Fibroblast of lung (primary cell): ENCODE measurements around the gene ADCYAP1R1.
A peak's percentile ranks its signal among the peaks of the same experiment; 100 is the strongest.

Source experiments
- CTCF ChIP-seq, 2 donors: IDR thresholded peaks in 1 of 2; conservative IDR thresholded peaks in 1 of 2; 1 replicate in 1 of 2; 2 replicates in 1 of 2; pipeline ENCODE4 v1.5.1; 2011 to 2012; ENCODE audit warnings: low read length in 2 of 2, control low read depth in 1 of 2, inconsistent platforms in 1 of 2, low read depth in 1 of 2, mild to moderate bottlenecking in 1 of 2
- EZH2 ChIP-seq: IDR thresholded peaks from 2 replicates; pipeline ENCODE4 v1.5.1; 2012; ENCODE audit warnings: low read length, control low read depth, mild to moderate bottlenecking; ENCODE audit errors: missing control alignments

GRCh38 chr7:31126976-31127375, 74.9 kb downstream of the ADCYAP1R1 start:
- TF ChIP-seq CTCF (conservative IDR thresholded peaks at IDR 0.05 in 1 of 2, IDR thresholded peaks at IDR 0.05 in 1 of 2; ENCODE audit: low read depth in 1 of 2, low read length in 2 of 2) (peak; percentile 40 to 48), EZH2 (no peak)
